ENCODE data around the gene MDP1. TPM values are rescaled to one million over a fixed set of nuclear protein-coding genes. Genes with fewer than 3 reads are reported as not detected.
A peak's percentile ranks its signal among the peaks of the same experiment; 100 is the strongest.

Gene MDP1
- total RNA-seq, 2 donors from 2014 or later: 21.0 to 25.0 TPM

DNA sequence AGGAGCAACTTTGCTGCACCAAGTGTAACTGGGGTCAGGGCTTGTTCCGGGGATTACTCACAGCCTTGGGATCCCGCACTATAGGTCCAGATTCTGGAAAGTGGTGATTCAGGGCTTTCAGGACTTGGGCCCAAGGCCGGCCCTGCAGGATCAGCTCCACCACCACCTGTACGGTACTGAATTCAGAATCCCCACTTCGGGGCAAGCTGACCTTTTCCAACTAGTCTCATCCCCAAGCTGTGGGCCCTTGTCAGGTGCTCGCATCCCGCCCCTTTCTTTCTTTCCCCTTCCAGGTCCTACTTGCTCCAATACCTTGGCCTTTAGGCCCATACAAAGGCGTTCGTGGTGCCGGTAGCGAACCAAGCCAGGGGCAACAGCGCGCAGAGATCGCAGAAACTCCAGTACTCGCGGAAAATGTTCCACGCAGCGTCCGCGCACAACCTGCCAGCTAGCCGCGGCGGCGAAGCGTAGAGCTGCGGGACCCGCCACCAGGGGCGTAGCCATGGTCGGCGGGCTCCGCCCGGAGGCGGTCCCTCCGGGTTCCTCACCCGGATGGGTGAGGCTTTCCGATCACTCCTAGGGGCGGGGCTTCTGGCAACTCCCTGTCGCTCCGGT, 26.1 kb upstream of the MDP1 start:
- Histone ChIP-seq H3K36me3 (ENCODE audit: control insufficient read depth, insufficient read depth, low read length) (peaks cover 42% of the 10 kb centered on the region), H3K27me3 (ENCODE audit: control insufficient read depth, insufficient read depth, low read length, poor library complexity, severe bottlenecking) (no peaks in the 10 kb centered on the region), H3K4me3 (ENCODE audit: low read length) (peak overlapping the region; percentile 92), H3K4me1 (ENCODE audit: control insufficient read depth, insufficient read depth, low read length) (no peaks in the 10 kb centered on the region), H3K9me3 (ENCODE audit: control insufficient read depth, low read length) (no peaks in the 10 kb centered on the region), H3K27ac (ENCODE audit: low read depth, low read length) (peak overlapping the region; percentile 98), H3K9ac (ENCODE audit: extremely low read depth, low read length, poor library complexity, severe bottlenecking) (peak overlapping the region; percentile 77)
- H3K27me3 Mint-ChIP-seq (ENCODE audit: insufficient read depth): peaks cover 14% of the 10 kb centered on the region
- peak; percentile 96 for DNase-seq
- TF ChIP-seq, protein P1, sequence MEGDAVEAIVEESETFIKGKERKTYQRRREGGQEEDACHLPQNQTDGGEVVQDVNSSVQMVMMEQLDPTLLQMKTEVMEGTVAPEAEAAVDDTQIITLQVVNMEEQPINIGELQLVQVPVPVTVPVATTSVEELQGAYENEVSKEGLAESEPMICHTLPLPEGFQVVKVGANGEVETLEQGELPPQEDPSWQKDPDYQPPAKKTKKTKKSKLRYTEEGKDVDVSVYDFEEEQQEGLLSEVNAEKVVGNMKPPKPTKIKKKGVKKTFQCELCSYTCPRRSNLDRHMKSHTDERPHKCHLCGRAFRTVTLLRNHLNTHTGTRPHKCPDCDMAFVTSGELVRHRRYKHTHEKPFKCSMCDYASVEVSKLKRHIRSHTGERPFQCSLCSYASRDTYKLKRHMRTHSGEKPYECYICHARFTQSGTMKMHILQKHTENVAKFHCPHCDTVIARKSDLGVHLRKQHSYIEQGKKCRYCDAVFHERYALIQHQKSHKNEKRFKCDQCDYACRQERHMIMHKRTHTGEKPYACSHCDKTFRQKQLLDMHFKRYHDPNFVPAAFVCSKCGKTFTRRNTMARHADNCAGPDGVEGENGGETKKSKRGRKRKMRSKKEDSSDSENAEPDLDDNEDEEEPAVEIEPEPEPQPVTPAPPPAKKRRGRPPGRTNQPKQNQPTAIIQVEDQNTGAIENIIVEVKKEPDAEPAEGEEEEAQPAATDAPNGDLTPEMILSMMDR (conservative IDR thresholded peaks at IDR 0.05): peak; percentile 74
- H3K27ac Mint-ChIP-seq: peak overlapping the region; percentile 99
- peaks cover 38% of the 10 kb centered on the region for H3K36me3 Mint-ChIP-seq (ENCODE audit: low read depth)
- WGBS, 2 experiments (ENCODE audit: insufficient coverage in 1 of 2, insufficient read length in 1 of 2): 1 to 5% methylated on average over 18 to 39 of the region's 39 CpGs
- H3K4me3 Mint-ChIP-seq: peak overlapping the region; percentile 72
- H3K4me1 Mint-ChIP-seq: peaks cover 3% of the 10 kb centered on the region
- H3K9me3 Mint-ChIP-seq: no peaks in the 10 kb centered on the region

DNA sequence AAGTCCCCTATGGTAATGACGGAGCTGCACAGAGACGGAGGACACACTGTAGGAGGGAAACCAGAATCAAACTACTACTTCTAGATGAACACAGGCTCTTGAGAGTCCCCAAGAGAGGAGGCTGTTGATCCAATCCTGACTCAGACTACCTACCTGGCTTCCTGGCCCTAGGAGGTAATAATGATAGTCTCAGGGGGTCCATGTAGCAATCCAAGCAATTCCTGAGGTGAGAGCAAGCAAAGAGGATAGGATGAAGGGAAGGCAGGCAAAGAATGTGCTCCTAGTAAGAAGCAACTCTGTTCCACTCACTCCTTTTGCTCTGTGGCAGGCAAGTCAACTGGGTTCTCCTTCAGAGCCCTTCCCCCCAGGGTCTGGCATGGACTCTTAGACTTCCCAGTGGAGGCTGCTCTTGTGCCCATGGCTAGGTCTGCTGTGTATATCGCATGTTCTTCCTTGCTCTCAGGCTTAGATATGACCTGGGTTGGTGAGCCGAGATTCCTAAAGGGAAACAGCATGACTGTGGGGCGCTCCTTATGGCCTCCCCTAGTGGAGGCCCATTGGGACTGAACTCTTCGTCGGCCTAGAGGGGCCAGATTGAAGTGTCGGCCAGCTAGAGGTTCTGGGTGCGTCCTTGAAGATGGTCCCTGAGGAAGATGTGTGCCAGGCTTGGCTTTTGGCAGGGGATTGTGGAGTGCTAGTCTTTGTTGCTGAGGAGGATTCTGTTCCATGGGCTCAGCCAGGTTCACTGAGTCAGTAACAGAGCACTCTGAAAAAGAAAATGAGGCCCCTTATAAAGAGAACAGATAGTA, 24.4 kb upstream of the MDP1 start:
- H3K4me3 ChIP-seq (ENCODE audit: low read length): peak overlapping the region; percentile 2
- H3K36me3 ChIP-seq (ENCODE audit: control insufficient read depth, insufficient read depth, low read length): peaks cover 58% of the 10 kb centered on the region
- Mint-ChIP-seq H3K4me1 (peaks cover 3% of the 10 kb centered on the region), H3K27me3 (ENCODE audit: insufficient read depth) (peaks cover 6% of the 10 kb centered on the region), H3K4me3 (peak overlapping the region; percentile 72), H3K36me3 (ENCODE audit: low read depth) (peaks cover 52% of the 10 kb centered on the region), H3K27ac (no peak overlapping the region), H3K9me3 (no peaks in the 10 kb centered on the region)
- TF ChIP-seq, protein P1 (conservative IDR thresholded peaks at IDR 0.05): no peak
- no peaks in the 10 kb centered on the region for H3K4me1 ChIP-seq (ENCODE audit: control insufficient read depth, insufficient read depth, low read length)
- no peak overlapping the region for H3K27ac ChIP-seq (ENCODE audit: low read depth, low read length)
- no peak overlapping the region for H3K9ac ChIP-seq (ENCODE audit: extremely low read depth, low read length, poor library complexity, severe bottlenecking)
- no peaks in the 10 kb centered on the region for H3K9me3 ChIP-seq (ENCODE audit: control insufficient read depth, low read length)
- no peaks in the 10 kb centered on the region for H3K27me3 ChIP-seq (ENCODE audit: control insufficient read depth, insufficient read depth, low read length, poor library complexity, severe bottlenecking)
- DNase-seq: peak; percentile 38
- WGBS, 2 experiments (ENCODE audit: insufficient coverage in 1 of 2, insufficient read length in 1 of 2): 95 to 97% methylated on average over 7 to 9 of the region's 9 CpGs

DNA sequence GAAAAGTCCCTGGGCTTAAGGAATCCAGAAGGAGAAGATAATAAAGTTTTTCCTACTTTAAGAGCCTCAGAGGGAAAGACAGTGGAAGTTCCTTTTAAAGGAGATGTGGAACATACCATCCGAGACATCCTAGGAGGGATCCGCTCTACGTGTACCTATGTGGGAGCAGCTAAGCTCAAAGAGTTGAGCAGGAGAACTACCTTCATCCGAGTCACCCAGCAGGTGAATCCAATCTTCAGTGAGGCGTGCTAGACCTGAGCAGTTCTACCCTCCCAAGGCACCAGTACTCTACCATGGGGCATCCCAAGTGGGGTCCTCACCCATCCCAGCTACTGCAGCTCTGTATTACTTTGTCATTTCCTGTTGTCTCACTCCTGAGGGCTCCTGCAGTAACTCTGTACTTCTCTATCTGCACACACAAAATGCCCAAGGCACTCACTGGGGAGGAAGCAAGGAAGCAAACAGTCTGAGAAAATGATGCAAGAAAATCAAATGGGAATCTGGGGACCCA, 22.7 kb upstream of the MDP1 start:
- no peaks in the 10 kb centered on the region for H3K27me3 Mint-ChIP-seq (ENCODE audit: insufficient read depth)
- peak overlapping the region; percentile 10 for H3K27ac Mint-ChIP-seq
- peaks cover 2% of the 10 kb centered on the region for H3K4me1 Mint-ChIP-seq
- WGBS, 2 experiments (ENCODE audit: insufficient coverage in 1 of 2, insufficient read length in 1 of 2): 94 to 100% methylated on average over 5 of the region's 5 CpGs
- H3K4me3 Mint-ChIP-seq: no peak overlapping the region
- H3K4me3 ChIP-seq (ENCODE audit: low read length): no peak overlapping the region
- H3K36me3 Mint-ChIP-seq (ENCODE audit: low read depth): peaks cover 53% of the 10 kb centered on the region
- peak; percentile 4 for DNase-seq
- TF ChIP-seq, protein P1 (conservative IDR thresholded peaks at IDR 0.05): no peak
- no peak overlapping the region for H3K9ac ChIP-seq (ENCODE audit: extremely low read depth, low read length, poor library complexity, severe bottlenecking)
- peaks cover 3% of the 10 kb centered on the region for H3K4me1 ChIP-seq (ENCODE audit: control insufficient read depth, insufficient read depth, low read length)
- no peaks in the 10 kb centered on the region for H3K9me3 Mint-ChIP-seq
- H3K36me3 ChIP-seq (ENCODE audit: control insufficient read depth, insufficient read depth, low read length): peaks cover 59% of the 10 kb centered on the region
- no peak overlapping the region for H3K27ac ChIP-seq (ENCODE audit: low read depth, low read length)
- H3K27me3 ChIP-seq (ENCODE audit: control insufficient read depth, insufficient read depth, low read length, poor library complexity, severe bottlenecking): no peaks in the 10 kb centered on the region
- no peaks in the 10 kb centered on the region for H3K9me3 ChIP-seq (ENCODE audit: control insufficient read depth, low read length)

All from endodermal cell (in vitro differentiated cells).